Erythroblast (primary cell): ENCODE measurements around the gene OLA1.

Experiments used
- GATA1 ChIP-seq: IDR thresholded peaks from 2 replicates; pipeline ENCODE4 v1.6.1; 2011; ENCODE audit warnings: low read depth, mild to moderate bottlenecking, control low read depth, low read length, moderate library complexity
- POLR2A ChIP-seq: IDR thresholded peaks from 2 replicates; pipeline ENCODE4 v1.6.1; 2011; ENCODE audit warnings: mild to moderate bottlenecking, low read length

DNA sequence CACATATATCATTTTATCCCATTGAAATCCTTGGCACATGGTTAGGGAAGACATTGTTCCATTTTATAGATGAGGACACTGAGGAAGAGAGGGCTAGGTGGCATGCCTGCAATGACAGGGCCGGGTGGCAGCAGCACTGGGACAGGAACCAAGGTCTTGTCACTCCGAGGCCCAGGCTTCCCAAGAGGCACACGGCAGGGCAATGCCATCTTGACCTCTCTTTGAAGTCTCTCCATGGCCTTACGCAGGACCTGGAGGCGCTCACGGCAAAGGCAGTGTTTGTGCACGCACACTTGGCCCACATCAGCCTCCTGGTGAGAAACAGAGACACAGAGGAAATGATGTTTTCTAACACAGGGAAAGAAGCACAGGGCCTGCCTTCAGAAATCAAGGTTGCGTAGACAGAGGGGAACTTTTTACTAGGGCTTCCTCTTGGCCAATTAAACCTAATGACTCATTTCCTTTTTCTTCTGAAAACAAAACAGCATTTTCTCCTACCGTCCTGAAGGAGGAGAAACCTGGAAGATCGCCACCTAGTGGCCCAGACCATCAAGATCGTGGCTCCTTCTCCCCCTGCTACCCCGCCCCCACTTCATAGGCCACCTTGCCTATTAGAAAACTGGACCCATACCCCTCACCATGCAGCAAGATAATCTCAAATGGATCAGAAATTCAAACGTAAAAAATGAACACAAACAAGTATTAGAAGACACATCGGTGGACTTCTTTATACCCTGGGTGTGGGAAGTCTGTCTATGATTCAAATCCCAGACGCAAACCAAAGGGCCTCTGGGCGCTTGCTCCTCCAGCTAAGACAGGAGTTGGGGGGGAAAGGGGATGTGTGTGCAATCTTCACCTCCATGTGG lies 208.5 kb downstream of the OLA1 start:
- TF ChIP-seq POLR2A: no peak
- no peak for TF ChIP-seq GATA1
